Superior temporal gyrus (tissue), 1 donor: ENCODE results near the gene PITPNC1.
"Not testable (repeated sequence)": the region's sequence is repeated elsewhere in the genome, so short reads cannot be mapped to it uniquely, and the experiment has no call there.

Experiments used
- DNase-seq: peaks from one replicate; pipeline ENCODE4 v3.0.0-alpha.2; 2016; ENCODE audit errors: extremely low spot score

Gene PITPNC1

GRCh38 chr17:67401106-67401505 lies 24.0 kb downstream of the PITPNC1 start:
- DNase-seq, result no peak

GRCh38 chr17:67401598-67402504 lies 24.8 kb downstream of the PITPNC1 start:
- DNase-seq, result no peak

- DNase-seq, result no peak
Measured at GRCh38 chr17:67403065-67403464, 26.0 kb downstream of the PITPNC1 start.

- DNase-seq, result no peak
Measured at GRCh38 chr17:67403483-67403882, 26.4 kb downstream of the PITPNC1 start.

GRCh38 chr17:67408455-67408830 lies 31.4 kb downstream of the PITPNC1 start:
- DNase-seq, result not testable (repeated sequence)

GRCh38 chr17:67411397-67411796 lies 34.3 kb downstream of the PITPNC1 start:
- DNase-seq, result no peak

GRCh38 chr17:67412032-67412431 lies 35.0 kb downstream of the PITPNC1 start:
- DNase-seq, result no peak

GRCh38 chr17:67412941-67413340 lies 35.9 kb downstream of the PITPNC1 start:
- no peak for DNase-seq

- no peak for DNase-seq
Measured at GRCh38 chr17:67413388-67413787, 36.3 kb downstream of the PITPNC1 start.

GRCh38 chr17:67414130-67414529 lies 37.0 kb downstream of the PITPNC1 start:
- no peak for DNase-seq

GRCh38 chr17:67414559-67414958 lies 37.5 kb downstream of the PITPNC1 start:
- no peak for DNase-seq

- DNase-seq, result no peak
Measured at GRCh38 chr17:67415291-67415690, 38.2 kb downstream of the PITPNC1 start.

GRCh38 chr17:67417507-67417906 lies 40.4 kb downstream of the PITPNC1 start:
- DNase-seq, result no peak

- no peak for DNase-seq
Measured at GRCh38 chr17:67420994-67421393, 43.9 kb downstream of the PITPNC1 start.

- no peak for DNase-seq
Measured at GRCh38 chr17:67421869-67422273, 44.8 kb downstream of the PITPNC1 start.

- not testable (repeated sequence) for DNase-seq
Measured at GRCh38 chr17:67422296-67422695, 45.2 kb downstream of the PITPNC1 start.

- DNase-seq, result no peak
Measured at GRCh38 chr17:67422897-67423296, 45.8 kb downstream of the PITPNC1 start.

- DNase-seq, result no peak
Measured at GRCh38 chr17:67425571-67426160, 48.6 kb downstream of the PITPNC1 start.

- DNase-seq, result no peak
Measured at GRCh38 chr17:67427424-67427823, 50.3 kb downstream of the PITPNC1 start.

GRCh38 chr17:67430515-67430914 lies 53.4 kb downstream of the PITPNC1 start:
- DNase-seq, result not testable (repeated sequence)

GRCh38 chr17:67431249-67432015 lies 54.4 kb downstream of the PITPNC1 start:
- no peak for DNase-seq

- DNase-seq, result no peak
Measured at GRCh38 chr17:67433248-67433924, 56.3 kb downstream of the PITPNC1 start.
